Measurements from ENCODE around the gene TCIRG1.

- TF ChIP-seq TAF1 (IDR thresholded peaks at IDR 0.05; ENCODE audit: low read depth, low read length), result no peak
- no peak for TF ChIP-seq POLR2AphosphoS5 (IDR thresholded peaks at IDR 0.05; ENCODE audit: low read depth, low read length)
- TF ChIP-seq POLR2A (IDR thresholded peaks at IDR 0.05; ENCODE audit: low read depth, low read length), result no peak
- TF ChIP-seq SPI1 (IDR thresholded peaks at IDR 0.05; ENCODE audit: low read depth, low read length), result no peak
Observed at GRCh38 chr11:68082481-68082880, 43.7 kb downstream of the TCIRG1 start.

Data from GM12891 (cell line).